Measurements from ENCODE around the gene MAPK11.

Gene MAPK11

DNA sequence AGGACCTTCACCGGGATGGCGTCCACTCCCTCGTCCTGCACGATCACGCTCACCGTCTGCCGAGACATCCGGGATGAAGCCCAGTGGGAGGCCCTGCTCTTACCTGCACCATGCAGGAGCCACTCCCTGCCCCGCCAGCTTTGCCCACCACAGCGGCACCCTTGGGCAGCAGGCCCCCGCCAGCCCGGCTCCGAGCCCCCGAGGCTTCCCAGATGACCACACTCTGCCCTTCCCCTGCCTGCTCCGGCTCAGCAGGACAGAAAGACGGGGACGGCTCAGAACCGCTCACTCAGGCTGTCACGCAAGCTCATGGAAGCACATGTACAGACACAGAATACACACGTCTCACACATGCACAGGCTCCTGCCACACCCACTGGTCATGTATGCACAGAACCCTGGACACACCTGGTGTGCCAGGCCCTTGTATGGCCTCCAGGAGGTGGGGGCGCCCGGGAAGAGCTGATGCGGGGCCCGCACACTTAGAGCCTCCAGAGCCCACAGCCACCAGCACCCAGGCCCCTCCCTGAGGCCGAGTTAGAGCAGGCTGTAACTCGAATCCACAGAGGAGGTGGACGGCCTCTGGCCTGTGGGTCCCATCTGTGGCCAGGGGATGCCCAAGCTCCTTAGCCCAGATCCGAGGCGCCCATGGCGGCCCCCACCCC is 8.9 kb upstream of the MAPK11 start:
- DNase-seq (ENCODE audit: low read depth in 2 of 2) = no peak
- TF ChIP-seq, protein P1, sequence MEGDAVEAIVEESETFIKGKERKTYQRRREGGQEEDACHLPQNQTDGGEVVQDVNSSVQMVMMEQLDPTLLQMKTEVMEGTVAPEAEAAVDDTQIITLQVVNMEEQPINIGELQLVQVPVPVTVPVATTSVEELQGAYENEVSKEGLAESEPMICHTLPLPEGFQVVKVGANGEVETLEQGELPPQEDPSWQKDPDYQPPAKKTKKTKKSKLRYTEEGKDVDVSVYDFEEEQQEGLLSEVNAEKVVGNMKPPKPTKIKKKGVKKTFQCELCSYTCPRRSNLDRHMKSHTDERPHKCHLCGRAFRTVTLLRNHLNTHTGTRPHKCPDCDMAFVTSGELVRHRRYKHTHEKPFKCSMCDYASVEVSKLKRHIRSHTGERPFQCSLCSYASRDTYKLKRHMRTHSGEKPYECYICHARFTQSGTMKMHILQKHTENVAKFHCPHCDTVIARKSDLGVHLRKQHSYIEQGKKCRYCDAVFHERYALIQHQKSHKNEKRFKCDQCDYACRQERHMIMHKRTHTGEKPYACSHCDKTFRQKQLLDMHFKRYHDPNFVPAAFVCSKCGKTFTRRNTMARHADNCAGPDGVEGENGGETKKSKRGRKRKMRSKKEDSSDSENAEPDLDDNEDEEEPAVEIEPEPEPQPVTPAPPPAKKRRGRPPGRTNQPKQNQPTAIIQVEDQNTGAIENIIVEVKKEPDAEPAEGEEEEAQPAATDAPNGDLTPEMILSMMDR (IDR thresholded peaks at IDR 0.05; ENCODE audit: low read depth, low read length) = no peak
- no peak overlapping the region for H3K4me3 ChIP-seq (replicated peaks in 1 of 2; ENCODE audit: low read depth in 2 of 2, low read length in 2 of 2)

DNA sequence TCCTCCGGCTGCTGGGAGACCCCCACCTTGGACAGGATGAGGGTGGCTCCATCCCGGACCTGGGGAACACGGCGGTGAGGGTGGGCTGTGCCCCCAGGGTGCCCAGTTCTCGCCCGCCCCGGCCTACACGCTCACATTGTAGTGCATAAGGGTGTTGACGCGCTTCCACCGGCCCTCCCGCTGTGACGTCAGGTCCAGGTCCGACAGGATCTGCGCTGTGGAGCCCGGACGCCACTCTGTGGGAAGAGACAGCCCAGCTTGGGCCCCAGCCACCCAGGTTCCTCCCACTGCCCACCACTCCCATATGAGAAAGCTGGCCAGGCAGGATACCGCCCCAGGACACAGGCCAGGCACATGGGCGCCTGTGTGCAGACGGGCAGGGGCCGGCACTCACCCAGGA is 8.3 kb upstream of the MAPK11 start:
- no peak for DNase-seq (ENCODE audit: low read depth in 2 of 2)
- no peak overlapping the region for H3K4me3 ChIP-seq (replicated peaks in 1 of 2; ENCODE audit: low read depth in 2 of 2, low read length in 2 of 2)
- TF ChIP-seq, protein P1 (IDR thresholded peaks at IDR 0.05; ENCODE audit: low read depth, low read length) = no peak

DNA sequence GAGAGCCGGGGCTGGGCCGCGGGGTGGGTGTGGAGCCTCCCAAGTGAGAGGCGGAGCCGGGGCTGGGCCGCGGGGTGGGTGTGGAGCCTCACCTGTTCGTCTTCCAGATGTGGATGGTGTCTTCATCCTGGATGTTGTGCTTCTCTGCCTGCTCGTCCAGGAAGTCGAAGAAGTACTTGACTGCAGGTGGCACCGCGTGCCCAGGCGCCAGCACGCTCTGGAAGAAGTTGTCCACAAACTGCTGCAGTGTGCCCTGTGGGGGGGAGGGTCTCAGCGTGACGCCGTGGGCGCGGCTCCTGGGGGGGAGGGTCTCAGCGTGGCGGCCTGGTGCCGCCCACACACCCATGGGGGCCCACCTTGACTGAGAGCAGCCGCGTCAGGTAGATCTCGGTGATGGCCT is 7.6 kb upstream of the MAPK11 start:
- TF ChIP-seq, protein P1 (IDR thresholded peaks at IDR 0.05; ENCODE audit: low read depth, low read length) = no peak
- no peak overlapping the region for H3K4me3 ChIP-seq (replicated peaks in 1 of 2; ENCODE audit: low read depth in 2 of 2, low read length in 2 of 2)
- no peak for DNase-seq (ENCODE audit: low read depth in 2 of 2)

DNA sequence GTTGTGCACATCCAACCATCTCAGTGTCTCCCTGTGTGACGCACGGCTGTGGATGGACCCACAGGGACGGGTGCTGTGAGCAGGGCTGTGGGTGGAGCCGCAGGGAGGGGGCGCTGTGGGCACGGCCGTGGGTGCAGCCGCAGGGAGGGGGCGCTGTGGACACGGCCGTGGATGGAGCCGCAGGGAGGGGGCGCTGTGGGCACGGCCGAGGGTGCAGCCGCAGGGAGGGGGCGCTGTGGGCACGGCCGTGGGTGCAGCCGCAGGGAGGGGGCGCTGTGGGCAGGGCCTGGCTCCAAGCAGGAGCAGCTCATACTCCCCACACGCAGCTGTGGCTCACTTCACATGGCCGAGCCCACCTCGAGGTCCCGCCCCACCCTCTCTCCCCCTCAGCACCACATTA is 6.0 kb upstream of the MAPK11 start:
- H3K4me3 ChIP-seq (replicated peaks in 1 of 2; ENCODE audit: low read depth in 2 of 2, low read length in 2 of 2) = no peak overlapping the region
- peak; percentile 56 to 75 for DNase-seq (ENCODE audit: low read depth in 2 of 2)
- TF ChIP-seq, protein P1 (IDR thresholded peaks at IDR 0.05; ENCODE audit: low read depth, low read length) = peak; percentile 35

DNA sequence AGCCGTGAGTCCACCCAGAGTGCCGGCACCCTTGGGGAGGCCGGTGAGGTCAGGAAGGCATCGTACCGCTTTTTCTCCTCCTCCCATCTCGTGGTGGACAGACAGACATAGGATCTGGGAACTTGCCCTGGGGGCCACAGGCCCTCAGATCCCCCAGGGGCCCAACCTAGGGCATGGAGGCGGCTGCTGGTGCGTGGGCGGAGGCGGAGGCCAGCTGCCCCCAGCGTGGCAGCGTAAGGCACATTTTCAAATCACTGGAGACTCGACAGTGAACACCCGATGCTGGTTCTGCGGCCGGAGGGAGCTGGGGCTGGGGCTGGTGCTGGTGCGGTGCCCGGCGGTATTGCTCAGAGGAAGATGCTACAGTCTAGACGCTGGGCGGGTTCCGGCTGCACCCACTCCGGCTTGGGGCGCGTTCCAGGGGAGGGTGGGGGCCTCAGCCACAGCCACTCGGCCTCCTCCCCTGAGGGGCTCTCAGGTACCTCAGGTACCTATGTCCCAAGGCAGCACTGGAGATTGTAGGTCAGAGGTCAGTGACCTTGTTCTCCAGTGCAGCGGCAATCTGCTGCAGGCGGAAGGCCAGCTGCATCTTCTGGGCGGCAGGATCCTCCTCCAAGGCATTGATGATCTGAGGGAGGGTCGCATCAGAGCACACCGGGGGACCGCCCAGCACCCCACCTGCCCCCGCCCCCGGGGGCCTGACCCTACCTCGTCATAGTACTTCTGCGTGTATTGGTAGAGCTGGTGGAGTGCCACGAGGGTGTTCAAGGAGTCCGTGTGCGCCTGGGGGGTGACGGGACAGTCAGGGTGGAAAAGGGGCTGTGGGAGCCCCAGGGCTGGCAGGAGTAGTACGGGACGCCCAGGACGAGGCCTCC is 5.2 kb upstream of the MAPK11 start:
- no peak overlapping the region for H3K4me3 ChIP-seq (replicated peaks in 1 of 2; ENCODE audit: low read depth in 2 of 2, low read length in 2 of 2)
- no peak for DNase-seq (ENCODE audit: low read depth in 2 of 2)
- TF ChIP-seq, protein P1 (IDR thresholded peaks at IDR 0.05; ENCODE audit: low read depth, low read length) = no peak

DNA sequence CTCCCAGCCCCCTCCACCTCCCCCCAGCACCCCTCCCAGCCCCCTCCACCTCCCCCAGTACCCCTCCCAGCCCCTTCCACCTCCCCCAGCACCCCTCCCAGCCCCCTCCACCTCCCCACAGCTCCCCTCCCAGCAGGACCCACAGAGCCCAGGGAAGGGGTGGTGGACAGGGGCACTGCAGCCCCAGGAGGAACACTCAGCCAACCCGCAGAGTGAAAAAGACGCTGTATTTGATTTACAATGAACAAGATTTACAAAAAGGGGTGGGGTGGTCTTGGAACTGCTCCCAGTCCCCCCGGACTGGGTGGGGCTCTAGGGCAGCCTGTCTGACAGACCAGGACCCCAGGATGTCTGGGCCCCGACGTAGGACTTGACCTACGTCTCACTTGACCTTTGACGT is 4.6 kb upstream of the MAPK11 start:
- TF ChIP-seq, protein P1 (IDR thresholded peaks at IDR 0.05; ENCODE audit: low read depth, low read length) = no peak
- no peak for DNase-seq (ENCODE audit: low read depth in 2 of 2)
- no peak overlapping the region for H3K4me3 ChIP-seq (replicated peaks in 1 of 2; ENCODE audit: low read depth in 2 of 2, low read length in 2 of 2)
